ENCODE results near the gene LCK. TPM values are rescaled to one million over a fixed set of nuclear protein-coding genes. Genes with fewer than 3 reads are reported as not detected.
A peak's percentile ranks its signal among the peaks of the same experiment; 100 is the strongest.
"Not testable (repeated sequence)": the region's sequence is repeated elsewhere in the genome, so short reads cannot be mapped to it uniquely, and the experiment has no call there.

LCK gene
- polyA plus RNA-seq, 4 donors: 3.1 to 14.1 (median 4.0) TPM

- no peak for DNase-seq
- Histone ChIP-seq H3K27me3 (ENCODE audit: control insufficient read depth in 3 of 3, insufficient read depth in 3 of 3, low read length in 3 of 3) (peaks cover 0 to 32% (median 0%) of the 10 kb centered on the region in 3 donors), H3K4me1 (ENCODE audit: control insufficient read depth in 3 of 3, insufficient read depth in 2 of 3, low read depth in 1 of 3, low read length in 2 of 3) (no peaks in the 10 kb centered on the region), H3K36me3 (ENCODE audit: control insufficient read depth in 3 of 3, insufficient read depth in 2 of 3, low read depth in 1 of 3, low read length in 3 of 3) (peaks cover 0 to 2% (median 0%) of the 10 kb centered on the region in 3 donors), H3K27ac (ENCODE audit: low read depth in 1 of 3, low read length in 2 of 3) (no peak overlapping the region), H3K4me3 (ENCODE audit: low read depth in 1 of 3, low read length in 3 of 3) (no peak overlapping the region), H3K9me3 (ENCODE audit: control insufficient read depth in 2 of 2, insufficient read depth in 1 of 2, low read depth in 1 of 2, low read length in 1 of 2) (peaks cover 0 to 5% of the 10 kb centered on the region in 2 donors)
- WGBS, 3 donors: 77 to 85% (median 85%) methylated on average over 30 of the region's 30 CpGs
- no peak for FAIRE-seq
Measured at GRCh38 chr1:32276032-32276782, 25.1 kb downstream of the LCK start.

DNA sequence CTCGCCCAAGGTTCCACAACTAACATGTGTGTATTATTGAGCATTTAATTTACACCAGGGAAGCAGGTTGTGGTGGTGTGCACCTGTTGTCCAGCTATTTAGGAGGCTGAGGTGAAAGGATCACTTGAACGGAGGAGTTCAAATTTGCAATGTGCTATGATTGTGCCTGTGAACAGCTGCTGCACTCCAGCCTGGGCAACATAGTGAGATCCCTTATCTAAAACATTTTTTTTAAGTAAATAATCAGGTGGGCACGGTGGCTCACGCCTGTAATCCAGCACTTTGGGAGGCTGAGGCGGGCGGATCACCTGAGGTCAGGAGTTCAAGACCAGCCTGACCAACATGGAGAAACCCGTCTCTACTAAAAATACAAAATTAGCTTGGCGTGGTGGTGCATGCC lies 33.7 kb downstream of the LCK start:
- not testable (repeated sequence) for H3K9me3 ChIP-seq (ENCODE audit: control insufficient read depth in 2 of 2, insufficient read depth in 1 of 2, low read depth in 1 of 2, low read length in 1 of 2); H3K27me3 ChIP-seq (ENCODE audit: control insufficient read depth in 3 of 3, insufficient read depth in 3 of 3, low read length in 3 of 3); H3K4me3 ChIP-seq (ENCODE audit: low read depth in 1 of 3, low read length in 3 of 3); H3K27ac ChIP-seq (ENCODE audit: low read depth in 1 of 3, low read length in 2 of 3); H3K36me3 ChIP-seq (ENCODE audit: control insufficient read depth in 3 of 3, insufficient read depth in 2 of 3, low read depth in 1 of 3, low read length in 3 of 3); DNase-seq; H3K4me1 ChIP-seq (ENCODE audit: control insufficient read depth in 3 of 3, insufficient read depth in 2 of 3, low read depth in 1 of 3, low read length in 2 of 3); FAIRE-seq
- 82 to 91% (median 84%) methylated on average over 8 of the region's 8 CpGs for WGBS, 3 donors

- FAIRE-seq: no peak
Measured at GRCh38 chr1:32285658-32286057, 34.6 kb downstream of the LCK start.

GRCh38 chr1:32286763-32287162 lies 35.7 kb downstream of the LCK start:
- Histone ChIP-seq H3K4me3 (ENCODE audit: low read depth in 1 of 3, low read length in 3 of 3) (no peak overlapping the region), H3K9me3 (ENCODE audit: control insufficient read depth in 2 of 2, insufficient read depth in 1 of 2, low read depth in 1 of 2, low read length in 1 of 2) (no peaks in the 10 kb centered on the region), H3K36me3 (ENCODE audit: control insufficient read depth in 3 of 3, insufficient read depth in 2 of 3, low read depth in 1 of 3, low read length in 3 of 3) (no peaks in the 10 kb centered on the region), H3K27me3 (ENCODE audit: control insufficient read depth in 3 of 3, insufficient read depth in 3 of 3, low read length in 3 of 3) (no peaks in the 10 kb centered on the region), H3K4me1 (ENCODE audit: control insufficient read depth in 3 of 3, insufficient read depth in 2 of 3, low read depth in 1 of 3, low read length in 2 of 3) (peaks cover 0 to 1% (median 0%) of the 10 kb centered on the region in 3 donors), H3K27ac (ENCODE audit: low read depth in 1 of 3, low read length in 2 of 3) (no peak overlapping the region)
- WGBS, 3 donors: 85 to 94% (median 92%) methylated on average over 4 of the region's 4 CpGs
- DNase-seq (no peak), FAIRE-seq (no peak)

More at GRCh38 chr1:32285658-32286057, 34.6 kb downstream of the LCK start:
- no peak for DNase-seq
- H3K4me1 ChIP-seq (ENCODE audit: control insufficient read depth in 3 of 3, insufficient read depth in 2 of 3, low read depth in 1 of 3, low read length in 2 of 3): no peaks in the 10 kb centered on the region
- H3K4me3 ChIP-seq (ENCODE audit: low read depth in 1 of 3, low read length in 3 of 3): no peak overlapping the region
- WGBS, 3 donors: 85 to 95% (median 89%) methylated on average over 3 of the region's 3 CpGs
- no peaks in the 10 kb centered on the region for H3K36me3 ChIP-seq (ENCODE audit: control insufficient read depth in 3 of 3, insufficient read depth in 2 of 3, low read depth in 1 of 3, low read length in 3 of 3)
- H3K9me3 ChIP-seq (ENCODE audit: control insufficient read depth in 2 of 2, insufficient read depth in 1 of 2, low read depth in 1 of 2, low read length in 1 of 2): no peaks in the 10 kb centered on the region
- no peaks in the 10 kb centered on the region for H3K27me3 ChIP-seq (ENCODE audit: control insufficient read depth in 3 of 3, insufficient read depth in 3 of 3, low read length in 3 of 3)
- no peak overlapping the region for H3K27ac ChIP-seq (ENCODE audit: low read depth in 1 of 3, low read length in 2 of 3)

- 85 to 94% (median 93%) methylated on average over 7 of the region's 7 CpGs for WGBS, 3 donors
- Histone ChIP-seq H3K4me1 (ENCODE audit: control insufficient read depth in 3 of 3, insufficient read depth in 2 of 3, low read depth in 1 of 3, low read length in 2 of 3) (peaks cover 0 to 1% (median 0%) of the 10 kb centered on the region in 3 donors), H3K4me3 (ENCODE audit: low read depth in 1 of 3, low read length in 3 of 3) (no peak overlapping the region), H3K36me3 (ENCODE audit: control insufficient read depth in 3 of 3, insufficient read depth in 2 of 3, low read depth in 1 of 3, low read length in 3 of 3) (peaks cover 0 to 3% (median 0%) of the 10 kb centered on the region in 3 donors), H3K27ac (ENCODE audit: low read depth in 1 of 3, low read length in 2 of 3) (no peak overlapping the region), H3K27me3 (ENCODE audit: control insufficient read depth in 3 of 3, insufficient read depth in 3 of 3, low read length in 3 of 3) (no peaks in the 10 kb centered on the region), H3K9me3 (ENCODE audit: control insufficient read depth in 2 of 2, insufficient read depth in 1 of 2, low read depth in 1 of 2, low read length in 1 of 2) (no peaks in the 10 kb centered on the region)
- peak; percentile 39 to 55 for DNase-seq
- FAIRE-seq: no peak
Measured at GRCh38 chr1:32289256-32289655, 38.2 kb downstream of the LCK start.

DNA sequence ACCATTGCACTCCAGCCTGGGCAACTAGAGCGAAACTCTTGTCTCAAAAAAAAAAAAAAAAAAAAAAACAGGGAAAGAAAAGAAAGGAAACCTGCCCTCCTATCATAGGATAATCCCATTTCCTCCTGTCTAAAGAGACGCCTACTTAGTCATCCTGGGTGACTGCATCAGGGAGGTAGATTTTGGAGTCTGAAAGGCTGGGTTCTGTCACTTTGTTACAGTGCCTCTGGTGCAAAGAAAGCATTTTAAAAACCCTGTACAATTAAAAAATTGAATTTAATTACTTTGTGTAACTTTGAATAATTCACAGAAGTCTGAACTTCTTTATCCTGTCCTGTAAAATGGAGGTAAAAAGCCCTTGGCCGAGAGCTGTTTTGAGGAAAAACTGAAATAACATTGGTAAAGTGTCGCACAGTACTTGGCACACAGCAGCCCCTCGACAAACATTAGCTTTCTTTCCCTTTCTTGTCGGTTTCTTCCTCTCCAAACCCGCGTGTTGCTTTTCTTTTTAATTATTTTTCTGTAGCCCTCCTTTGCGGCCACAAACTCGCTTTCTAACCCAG lies 40.2 kb downstream of the LCK start:
- Histone ChIP-seq H3K4me3 (ENCODE audit: low read depth in 1 of 3, low read length in 3 of 3) (peak overlapping the region; percentile 77 to 95 (median 77)), H3K27me3 (ENCODE audit: control insufficient read depth in 3 of 3, insufficient read depth in 3 of 3, low read length in 3 of 3) (no peaks in the 10 kb centered on the region), H3K27ac (ENCODE audit: low read depth in 1 of 3, low read length in 2 of 3) (peak overlapping the region; percentile 85 to 93 (median 90)), H3K4me1 (ENCODE audit: control insufficient read depth in 3 of 3, insufficient read depth in 2 of 3, low read depth in 1 of 3, low read length in 2 of 3) (peaks cover 0 to 4% (median 0%) of the 10 kb centered on the region in 3 donors), H3K9me3 (ENCODE audit: control insufficient read depth in 2 of 2, insufficient read depth in 1 of 2, low read depth in 1 of 2, low read length in 1 of 2) (no peaks in the 10 kb centered on the region), H3K36me3 (ENCODE audit: control insufficient read depth in 3 of 3, insufficient read depth in 2 of 3, low read depth in 1 of 3, low read length in 3 of 3) (peaks cover 0 to 9% (median 0%) of the 10 kb centered on the region in 3 donors)
- WGBS, 3 donors: 17 to 42% (median 23%) methylated on average over 10 of the region's 10 CpGs
- no peak for FAIRE-seq
- peak in 1 of 2 donors; percentile 60 for DNase-seq

DNA sequence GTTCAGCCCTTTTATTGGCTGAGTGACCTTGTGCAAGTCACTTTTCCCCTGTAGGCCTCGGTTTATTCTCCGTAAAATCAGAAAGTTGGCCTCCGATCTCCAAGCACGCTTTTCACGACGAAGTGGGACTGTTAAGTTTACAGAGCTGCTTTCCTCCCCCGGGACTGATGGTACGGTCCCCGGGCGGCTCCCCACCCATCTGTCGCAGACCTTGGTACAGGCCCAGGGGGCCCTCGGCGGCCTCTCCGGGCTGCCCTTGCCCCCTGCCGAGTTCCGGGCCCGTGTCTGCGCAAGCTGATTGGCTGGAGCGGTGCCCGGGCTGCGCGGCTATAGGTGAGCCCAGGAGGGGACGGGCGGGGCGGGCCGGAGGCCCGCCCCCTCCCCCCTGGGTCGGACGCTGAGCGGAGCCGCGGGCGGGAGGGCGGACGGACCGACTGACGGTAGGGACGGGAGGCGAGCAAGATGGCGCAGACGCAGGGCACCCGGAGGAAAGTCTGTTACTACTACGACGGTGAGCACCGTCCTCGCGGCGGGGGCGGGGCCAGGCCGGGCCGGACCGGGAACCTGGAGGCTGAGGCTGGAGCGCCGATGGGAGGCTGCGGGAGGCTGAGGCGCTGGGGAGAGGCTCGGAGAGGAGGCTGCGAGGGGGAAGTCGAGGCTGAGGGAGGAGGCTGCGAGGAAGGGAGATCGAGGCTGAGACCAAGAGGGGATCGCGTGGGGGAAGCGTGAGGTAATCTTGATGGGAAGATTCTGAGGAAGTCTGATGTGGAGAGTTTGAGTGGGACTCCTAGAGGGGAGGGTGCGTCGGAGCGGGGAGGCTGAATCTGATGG lies 40.9 kb downstream of the LCK start, which contains the start of gene HDAC1:
TSS of gene HDAC1 (plus strand) at position 376 of the 831 bp plus-strand sequence. CDS start at position 463, 87 bp downstream.
- DNase-seq (peak; percentile 98), FAIRE-seq (no peak)
- Histone ChIP-seq H3K4me3 (ENCODE audit: low read depth in 1 of 3, low read length in 3 of 3) (peak within 1 kb of the TSS; percentile 77 to 95 (median 77)), H3K27ac (ENCODE audit: low read depth in 1 of 3, low read length in 2 of 3) (peak within 1 kb of the TSS; percentile 85 to 93 (median 90)), H3K9me3 (ENCODE audit: control insufficient read depth in 2 of 2, insufficient read depth in 1 of 2, low read depth in 1 of 2, low read length in 1 of 2) (no peaks in the 10 kb centered on the region), H3K36me3 (ENCODE audit: control insufficient read depth in 3 of 3, insufficient read depth in 2 of 3, low read depth in 1 of 3, low read length in 3 of 3) (peaks cover 0 to 9% (median 0%) of the 10 kb centered on the region in 3 donors), H3K27me3 (ENCODE audit: control insufficient read depth in 3 of 3, insufficient read depth in 3 of 3, low read length in 3 of 3) (no peaks in the 10 kb centered on the region), H3K4me1 (ENCODE audit: control insufficient read depth in 3 of 3, insufficient read depth in 2 of 3, low read depth in 1 of 3, low read length in 2 of 3) (peaks cover 0 to 4% (median 0%) of the 10 kb centered on the region in 3 donors)
- 0% methylated on average over 62 to 67 of the region's 67 CpGs for WGBS, 3 donors

DNA sequence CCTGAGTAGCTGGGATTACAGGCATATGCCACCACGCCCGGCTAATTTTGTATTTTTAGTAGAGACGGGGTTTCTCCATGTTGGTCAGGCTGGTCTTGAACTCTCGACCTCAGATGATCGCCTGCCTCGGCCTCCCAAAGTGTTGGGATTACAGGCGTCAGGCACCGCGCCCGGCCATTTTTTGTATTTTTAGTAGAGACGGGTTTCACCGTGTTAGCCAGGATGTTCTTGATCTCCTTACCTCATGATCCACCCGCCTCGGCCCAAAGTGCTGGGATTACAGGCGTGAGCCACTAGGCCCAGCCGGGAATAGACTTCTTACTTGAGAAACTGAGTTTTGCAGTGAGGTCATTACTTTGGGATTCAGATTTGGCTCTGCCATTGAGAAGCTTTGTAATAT lies 47.1 kb downstream of the LCK start:
- not testable (repeated sequence) for DNase-seq; H3K4me3 ChIP-seq (ENCODE audit: low read depth in 1 of 3, low read length in 3 of 3); H3K27ac ChIP-seq (ENCODE audit: low read depth in 1 of 3, low read length in 2 of 3); H3K27me3 ChIP-seq (ENCODE audit: control insufficient read depth in 3 of 3, insufficient read depth in 3 of 3, low read length in 3 of 3); H3K4me1 ChIP-seq (ENCODE audit: control insufficient read depth in 3 of 3, insufficient read depth in 2 of 3, low read depth in 1 of 3, low read length in 2 of 3); H3K9me3 ChIP-seq (ENCODE audit: control insufficient read depth in 2 of 2, insufficient read depth in 1 of 2, low read depth in 1 of 2, low read length in 1 of 2); FAIRE-seq
- WGBS, 3 donors: 96% methylated on average over 16 of the region's 16 CpGs
- peaks cover 5 to 34% (median 5%) of the 10 kb centered on the region in 3 donors for H3K36me3 ChIP-seq (ENCODE audit: control insufficient read depth in 3 of 3, insufficient read depth in 2 of 3, low read depth in 1 of 3, low read length in 3 of 3)

Data from small intestine (tissue), 7 donors.